Measurements from ENCODE around the gene C2CD4A. TPM values are rescaled to one million over a fixed set of nuclear protein-coding genes. Genes with fewer than 3 reads are reported as not detected.
A peak's percentile ranks its signal among the peaks of the same experiment; 100 is the strongest.

C2CD4A gene
- total RNA-seq, 6 experiments from 2014 or later, result 0.53 to 6.3 (median 3.7) TPM; not detected in 2

DNA sequence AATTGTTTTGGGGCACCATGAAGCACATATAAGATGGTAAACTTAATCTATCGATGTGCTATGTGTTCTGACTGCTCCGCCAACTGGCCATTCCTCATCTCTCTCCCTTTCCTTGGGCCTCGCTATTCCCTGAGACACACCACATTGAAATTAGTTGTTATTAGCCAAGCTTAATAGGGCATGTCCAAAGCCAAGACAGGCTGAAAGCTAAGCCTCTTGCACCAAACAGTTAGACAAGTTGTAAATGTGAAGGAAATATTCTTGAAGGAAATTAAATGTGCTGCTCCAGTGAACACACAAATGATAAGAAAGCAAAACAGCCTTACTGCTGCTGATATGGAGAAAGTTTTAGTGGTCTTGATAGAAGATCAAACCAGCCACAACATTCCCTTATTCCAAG, 39.3 kb downstream of the C2CD4A start:
- H3K27me3 ChIP-seq, result no peaks in the 10 kb centered on the region
- no peaks in the 10 kb centered on the region for H3K9me3 ChIP-seq
- no peaks in the 10 kb centered on the region for H3K36me3 ChIP-seq
- ATAC-seq, result no peak
- intact Hi-C loops (cut with DNase I), result no loop called here
- no peak overlapping the region for H3K4me3 ChIP-seq
- TF ChIP-seq, protein P1, sequence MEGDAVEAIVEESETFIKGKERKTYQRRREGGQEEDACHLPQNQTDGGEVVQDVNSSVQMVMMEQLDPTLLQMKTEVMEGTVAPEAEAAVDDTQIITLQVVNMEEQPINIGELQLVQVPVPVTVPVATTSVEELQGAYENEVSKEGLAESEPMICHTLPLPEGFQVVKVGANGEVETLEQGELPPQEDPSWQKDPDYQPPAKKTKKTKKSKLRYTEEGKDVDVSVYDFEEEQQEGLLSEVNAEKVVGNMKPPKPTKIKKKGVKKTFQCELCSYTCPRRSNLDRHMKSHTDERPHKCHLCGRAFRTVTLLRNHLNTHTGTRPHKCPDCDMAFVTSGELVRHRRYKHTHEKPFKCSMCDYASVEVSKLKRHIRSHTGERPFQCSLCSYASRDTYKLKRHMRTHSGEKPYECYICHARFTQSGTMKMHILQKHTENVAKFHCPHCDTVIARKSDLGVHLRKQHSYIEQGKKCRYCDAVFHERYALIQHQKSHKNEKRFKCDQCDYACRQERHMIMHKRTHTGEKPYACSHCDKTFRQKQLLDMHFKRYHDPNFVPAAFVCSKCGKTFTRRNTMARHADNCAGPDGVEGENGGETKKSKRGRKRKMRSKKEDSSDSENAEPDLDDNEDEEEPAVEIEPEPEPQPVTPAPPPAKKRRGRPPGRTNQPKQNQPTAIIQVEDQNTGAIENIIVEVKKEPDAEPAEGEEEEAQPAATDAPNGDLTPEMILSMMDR (IDR thresholded peaks at IDR 0.05), result no peak
- no peak for TF ChIP-seq POLR2A (IDR thresholded peaks at IDR 0.05)
- DNase-seq, result no peak
- WGBS (ENCODE audit: insufficient coverage, low coverage, low lambda C conversion rate, missing lambda C conversion rate), result 100% methylated on average over 3 of the region's 3 CpGs
- peaks cover 0 to 30% (median 4%) of the 10 kb centered on the region in 4 donors for H3K4me1 ChIP-seq
- no peak overlapping the region for H3K27ac ChIP-seq

- 73% methylated on average over 2 of the region's 2 CpGs for WGBS (ENCODE audit: insufficient coverage, low coverage, low lambda C conversion rate, missing lambda C conversion rate)
- DNase-seq (no peak), ATAC-seq (peak in 1 of 4 donors; percentile 8)
- Histone ChIP-seq H3K27ac (no peak overlapping the region), H3K4me3 (no peak overlapping the region), H3K27me3 (no peaks in the 10 kb centered on the region), H3K4me1 (peaks cover 0 to 33% (median 4%) of the 10 kb centered on the region in 4 donors), H3K36me3 (no peaks in the 10 kb centered on the region), H3K9me3 (no peaks in the 10 kb centered on the region)
- intact Hi-C loops (cut with DNase I), result no loop called here
- TF ChIP-seq POLR2A (IDR thresholded peaks at IDR 0.05), result no peak
- TF ChIP-seq, protein P1 (IDR thresholded peaks at IDR 0.05), result no peak
These were observed 40.9 kb downstream of the C2CD4A start for GRCh38 chr15:62107571-62108121.

GRCh38 chr15:62108411-62108810, 41.6 kb downstream of the C2CD4A start:
- ATAC-seq (no peak), DNase-seq (no peak)
- no peak for TF ChIP-seq POLR2A (IDR thresholded peaks at IDR 0.05)
- TF ChIP-seq, protein P1 (IDR thresholded peaks at IDR 0.05), result no peak
- Histone ChIP-seq H3K27ac (no peak overlapping the region), H3K4me1 (peaks cover 0 to 34% (median 5%) of the 10 kb centered on the region in 4 donors), H3K36me3 (no peaks in the 10 kb centered on the region), H3K9me3 (no peaks in the 10 kb centered on the region), H3K4me3 (no peak overlapping the region), H3K27me3 (no peaks in the 10 kb centered on the region)
- WGBS (ENCODE audit: insufficient coverage, low coverage, low lambda C conversion rate, missing lambda C conversion rate), result 62% methylated on average over 2 of the region's 2 CpGs
- intact Hi-C loops (cut with DNase I), result no loop called here

DNA sequence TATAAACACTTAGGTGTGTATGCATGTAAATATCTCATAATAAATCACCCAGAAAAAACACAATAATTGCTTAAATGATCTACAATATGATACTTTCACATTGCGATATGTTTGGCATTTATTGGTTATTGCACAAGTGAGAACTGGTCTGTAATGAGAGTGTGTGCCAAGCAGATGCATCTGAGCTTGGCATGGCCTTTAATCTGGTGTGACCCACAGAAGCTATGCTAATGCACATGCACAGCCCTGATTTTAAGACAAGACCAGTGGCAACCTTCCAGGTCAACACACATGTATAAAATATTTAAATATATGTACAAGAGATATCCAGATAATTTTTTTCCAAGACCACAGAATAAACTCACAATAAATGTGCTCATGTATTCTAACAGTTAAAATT, 42.7 kb downstream of the C2CD4A start:
- no peaks in the 10 kb centered on the region for H3K9me3 ChIP-seq
- no peaks in the 10 kb centered on the region for H3K36me3 ChIP-seq
- ATAC-seq (peak; percentile 24 to 59 (median 47)), DNase-seq (peak in 1 of 3 donors; percentile 66)
- intact Hi-C loops (cut with DNase I), result no loop called here
- H3K27ac ChIP-seq, result peak overlapping the region; percentile 51 to 75 (median 73)
- 13% methylated on average over 1 of the region's 1 CpG for WGBS (ENCODE audit: insufficient coverage, low coverage, low lambda C conversion rate, missing lambda C conversion rate)
- peaks cover 0 to 34% (median 6%) of the 10 kb centered on the region in 4 donors for H3K4me1 ChIP-seq
- H3K27me3 ChIP-seq, result no peaks in the 10 kb centered on the region
- H3K4me3 ChIP-seq, result no peak overlapping the region
- no peak for TF ChIP-seq POLR2A (IDR thresholded peaks at IDR 0.05)
- TF ChIP-seq, protein P1 (IDR thresholded peaks at IDR 0.05), result no peak

Measured in right lobe of liver (tissue), 6 donors.